Amniotic epithelial cell (primary cell): ENCODE results near the gene DEPP1.

Experiments
- DNase-seq: peaks from one replicate; pipeline ENCODE4 v3.0.0-alpha.2; 2010; ENCODE audit warnings: low read depth

Gene DEPP1

DNA sequence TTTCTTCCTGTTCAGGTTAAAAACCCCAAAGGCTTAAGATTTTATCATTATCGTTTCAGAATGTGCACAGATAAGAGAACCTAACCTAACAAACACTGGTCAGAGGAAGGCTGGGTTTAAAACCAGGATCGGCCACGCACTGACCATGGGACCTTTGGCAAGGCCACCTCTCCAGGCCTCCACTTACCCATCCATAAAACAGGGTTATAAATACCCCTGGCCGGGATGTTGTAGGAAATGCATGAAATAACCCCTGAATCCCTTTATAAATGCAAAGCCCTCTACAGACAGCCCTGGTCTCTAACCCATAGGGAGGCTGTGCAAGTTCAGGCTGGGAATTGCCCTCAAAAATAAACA, 418 bp downstream of the DEPP1 start:
- DNase-seq, result peak; percentile 34

DNA sequence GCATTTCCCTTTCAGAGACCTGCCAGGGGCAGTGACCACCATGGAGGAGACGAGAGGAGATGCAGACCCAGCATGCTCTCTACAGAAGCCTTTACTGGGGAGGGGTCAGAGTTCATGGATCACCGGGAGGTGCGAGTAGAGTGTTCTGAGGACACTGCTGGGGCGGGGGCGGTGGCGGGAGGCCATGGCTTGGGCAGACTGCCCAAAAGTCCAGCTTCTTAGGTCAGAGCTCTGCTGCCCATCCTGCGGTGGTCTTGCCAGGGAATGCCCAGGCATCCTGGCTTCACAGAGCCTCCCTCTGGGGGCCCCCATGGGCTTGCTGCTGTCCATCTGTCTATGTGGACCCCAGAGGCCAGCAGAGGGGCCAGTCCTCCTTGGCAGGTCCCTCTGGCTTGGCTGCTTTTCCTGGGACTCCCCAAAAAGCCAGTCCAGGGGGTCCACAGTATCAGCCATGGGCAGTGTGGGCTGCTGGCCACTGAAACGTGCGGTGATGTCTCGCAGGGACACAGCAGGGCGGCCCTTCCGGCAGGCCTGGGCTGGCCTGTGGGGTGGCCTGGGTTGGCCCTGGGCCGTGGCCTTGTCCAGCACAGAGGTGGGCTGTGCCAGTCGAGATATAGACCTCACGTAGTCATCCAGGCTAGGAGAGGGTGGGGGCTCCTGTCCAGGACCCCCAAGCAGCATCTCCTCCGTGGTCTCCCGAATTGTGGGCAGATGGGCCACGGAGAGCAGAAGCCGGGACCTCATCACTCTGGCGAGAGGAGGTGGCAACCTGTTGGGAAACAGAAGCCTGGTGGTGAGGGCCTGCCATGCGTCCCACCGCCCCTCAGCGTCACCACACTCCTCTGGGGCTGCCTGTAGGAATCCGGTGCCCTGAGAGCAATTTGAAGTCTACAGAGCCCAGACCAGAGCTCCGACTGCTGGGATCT, 1.1 kb downstream of the DEPP1 start:
- no peak for DNase-seq

DNA sequence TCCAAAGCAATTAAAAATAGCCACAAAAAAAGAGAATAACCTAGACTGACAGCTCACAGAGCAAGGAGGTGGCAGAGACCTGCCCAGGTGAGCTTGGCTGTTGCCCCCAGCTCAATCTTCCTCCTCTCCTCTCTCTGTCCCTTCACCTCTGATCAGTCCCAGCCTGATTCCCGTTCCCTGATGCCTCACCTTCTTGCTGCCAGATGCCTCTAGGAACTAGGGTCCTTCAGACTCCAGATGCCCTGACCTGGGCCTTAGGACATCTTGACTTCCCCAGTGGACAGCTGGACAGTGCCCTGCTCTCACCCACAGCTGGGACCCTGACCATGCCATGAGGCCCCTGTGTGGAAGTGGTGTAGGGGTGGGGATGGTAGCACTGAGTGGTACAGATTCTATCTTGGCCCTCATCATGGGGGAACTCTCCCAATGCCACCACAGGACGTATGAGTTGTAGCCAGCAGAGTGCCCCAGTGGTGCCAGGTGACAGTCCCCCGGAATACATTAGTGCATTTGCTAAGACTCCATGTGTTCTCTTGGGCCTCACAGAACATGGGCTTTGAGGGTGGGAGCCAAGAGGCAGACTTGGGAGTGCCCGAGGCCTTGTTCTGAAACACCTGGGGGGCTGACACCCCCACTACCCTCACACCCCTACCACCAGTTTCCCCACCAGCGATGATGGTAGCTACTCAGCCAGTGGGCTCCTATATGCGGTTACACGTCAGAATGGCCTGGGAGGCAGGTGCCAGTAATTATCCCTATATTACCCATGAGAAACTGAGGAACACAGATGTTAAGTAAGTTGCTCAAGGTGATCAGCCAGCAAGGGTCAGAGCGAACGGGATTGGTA, 2.0 kb downstream of the DEPP1 start:
- DNase-seq, result no peak

DNA sequence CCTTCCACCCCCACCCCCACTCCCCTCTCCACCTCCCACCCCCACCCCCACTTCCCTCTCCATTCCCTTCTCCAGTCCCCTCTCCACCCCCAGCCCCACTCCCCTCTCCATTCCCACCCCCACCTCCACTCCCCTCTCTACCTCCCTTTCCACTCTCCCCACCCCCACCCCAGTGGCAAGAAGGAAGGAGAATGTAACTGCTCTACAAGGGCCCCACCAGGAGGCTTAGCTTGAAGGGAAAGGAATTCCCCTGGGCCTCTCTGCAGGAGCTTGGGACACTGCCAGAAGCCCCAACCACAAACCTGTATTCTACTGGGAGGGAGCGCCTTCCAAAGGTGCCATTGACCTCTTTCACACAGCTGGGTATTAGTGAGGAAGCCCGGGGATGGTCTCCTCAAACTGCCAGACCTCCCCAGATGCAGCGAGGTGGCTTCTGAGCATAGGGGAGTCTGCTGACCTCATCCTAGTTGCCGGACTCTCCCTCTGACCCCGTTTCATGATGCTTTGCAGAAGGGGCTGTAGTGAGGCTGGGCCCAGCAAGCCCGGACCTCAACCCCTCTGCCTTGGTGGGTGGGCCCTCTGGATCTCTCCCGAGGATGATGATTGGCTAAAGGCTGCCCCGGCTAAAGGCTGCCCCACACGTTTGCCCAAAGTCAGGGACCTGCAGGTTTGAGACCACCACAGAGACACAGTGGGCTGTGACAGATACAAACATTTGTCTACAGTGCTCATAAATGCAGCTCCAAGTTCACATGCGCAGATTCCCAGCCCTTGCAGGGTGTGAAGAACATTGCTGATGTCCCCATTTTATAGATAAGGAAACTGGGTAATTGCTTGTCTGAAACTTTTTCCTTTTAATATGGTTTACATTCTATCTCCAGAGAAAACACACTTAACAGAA, 2.9 kb downstream of the DEPP1 start:
- peak; percentile 87 for DNase-seq

DNA sequence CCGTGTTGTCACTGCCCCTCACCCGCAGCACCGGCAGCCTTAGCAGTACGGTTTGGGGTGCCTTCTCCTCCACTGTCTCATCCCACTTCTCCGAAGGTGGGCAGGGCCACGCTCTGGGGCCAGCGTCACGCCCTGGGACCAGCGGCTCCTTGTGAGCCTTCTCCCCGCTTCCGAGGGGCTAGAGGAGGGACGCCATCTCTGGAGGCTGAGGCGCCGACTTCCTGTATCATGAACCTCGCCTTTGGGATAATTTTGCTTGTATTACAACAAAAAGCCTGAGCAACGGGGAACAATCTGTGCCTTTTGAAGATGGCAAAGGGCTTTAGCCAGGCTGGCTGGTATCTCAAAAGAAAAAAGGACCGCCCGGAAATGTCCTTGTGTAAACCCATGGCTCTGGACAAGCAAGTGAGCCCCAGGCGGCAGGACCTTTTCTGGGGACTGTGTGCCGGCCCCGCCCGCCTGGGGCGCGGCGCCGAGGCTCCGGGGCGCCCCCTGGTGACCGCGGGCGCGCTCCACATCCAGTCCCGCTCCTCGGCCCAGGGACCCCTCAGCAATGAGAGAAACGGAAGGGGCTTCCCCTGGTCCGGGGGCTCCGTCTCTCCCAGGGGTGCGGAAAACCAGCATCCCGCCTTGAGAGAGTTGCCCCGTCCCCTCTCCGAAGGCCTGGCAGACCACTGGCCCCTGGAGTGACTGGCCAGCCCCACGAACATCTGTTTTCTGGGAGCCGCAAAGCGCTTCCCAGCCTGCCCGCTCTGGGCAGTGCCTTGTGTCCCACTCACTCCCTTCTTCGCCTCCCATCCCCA, 3.8 kb downstream of the DEPP1 start:
- no peak for DNase-seq

DNA sequence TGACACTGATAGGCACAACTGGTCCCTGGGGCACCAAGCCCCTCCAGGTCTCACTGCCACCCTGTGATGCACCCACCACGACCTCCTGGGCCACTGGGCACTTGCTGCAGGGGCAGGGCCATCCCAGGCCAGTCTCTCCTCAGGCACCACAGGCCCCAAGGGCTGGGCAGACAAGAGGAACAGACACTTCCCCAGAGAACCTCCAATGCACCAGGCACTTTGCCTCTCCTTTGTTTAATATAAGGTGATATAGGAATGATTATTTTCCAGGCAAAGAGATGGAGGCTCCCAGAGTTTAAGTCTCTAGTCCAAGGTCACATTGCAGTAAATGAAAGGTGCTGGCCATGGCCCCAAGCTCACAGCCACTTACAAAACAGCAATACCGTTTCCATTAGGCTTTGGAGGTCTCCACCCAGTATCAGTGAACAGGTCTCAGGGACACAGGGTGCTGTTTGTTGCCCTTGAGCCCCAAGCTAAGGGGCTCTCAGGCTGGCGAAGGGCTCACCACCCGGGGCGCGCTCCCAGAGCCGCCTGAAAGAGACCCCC, 4.5 kb downstream of the DEPP1 start:
- DNase-seq, result no peak

DNA sequence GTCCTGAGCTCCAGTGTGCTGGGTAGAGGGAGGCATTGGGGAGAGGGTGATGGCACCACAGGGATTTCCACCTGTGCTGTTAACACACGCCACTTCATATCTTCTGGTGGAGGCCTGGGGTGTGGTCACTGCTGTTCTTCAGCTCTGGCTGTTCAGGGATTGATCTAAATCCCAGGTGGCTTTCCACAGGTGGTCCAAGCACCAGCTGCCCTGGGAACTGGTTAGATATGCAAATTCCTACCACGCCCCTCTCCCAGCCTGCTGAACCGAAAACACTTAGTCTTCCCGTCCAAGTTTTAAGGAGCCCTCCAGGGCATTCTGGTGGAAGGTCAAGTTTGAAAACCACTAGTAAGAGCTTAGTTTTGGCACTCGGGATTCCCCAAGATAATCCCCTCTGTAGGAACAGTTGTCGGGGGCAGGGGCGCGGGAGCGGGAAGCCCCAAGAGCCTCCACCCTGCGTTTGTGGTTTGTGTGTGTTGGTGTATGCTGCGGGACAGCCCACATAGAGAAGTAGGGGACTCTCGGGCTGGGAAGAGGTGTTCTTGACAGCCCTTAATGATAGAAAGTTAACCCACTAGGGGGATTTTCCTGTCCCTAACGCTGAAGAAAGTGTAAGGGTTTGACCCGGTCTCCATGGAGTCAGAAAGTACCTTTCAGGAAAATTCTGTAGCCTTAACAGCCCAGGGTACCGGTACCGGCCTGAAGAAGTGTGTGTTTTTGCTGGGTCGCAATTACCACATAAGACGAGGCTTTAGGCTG, 5.1 kb downstream of the DEPP1 start:
- DNase-seq, result no peak

DNA sequence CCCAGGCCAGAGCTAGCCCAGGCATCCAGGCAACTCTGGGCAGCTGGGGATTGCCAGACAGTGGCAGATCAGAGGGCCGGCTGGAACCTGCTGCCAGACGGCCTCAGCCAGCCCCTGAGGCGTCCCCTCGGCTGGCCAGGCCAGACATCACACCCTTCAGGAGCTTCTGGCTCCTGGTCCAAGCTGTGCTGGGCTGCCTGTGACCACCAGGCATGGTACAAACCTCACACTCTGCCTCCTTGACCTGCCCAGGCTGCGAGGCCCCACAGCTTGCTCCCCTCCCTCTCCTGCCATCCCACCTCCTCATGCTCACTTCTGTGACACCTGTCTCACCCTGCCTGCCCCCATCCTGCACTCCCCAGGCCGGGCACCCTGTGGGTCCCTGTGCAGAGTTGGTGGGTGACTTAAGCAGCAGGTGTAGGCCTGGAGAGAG, 5.7 kb downstream of the DEPP1 start:
- DNase-seq, result no peak

DNA sequence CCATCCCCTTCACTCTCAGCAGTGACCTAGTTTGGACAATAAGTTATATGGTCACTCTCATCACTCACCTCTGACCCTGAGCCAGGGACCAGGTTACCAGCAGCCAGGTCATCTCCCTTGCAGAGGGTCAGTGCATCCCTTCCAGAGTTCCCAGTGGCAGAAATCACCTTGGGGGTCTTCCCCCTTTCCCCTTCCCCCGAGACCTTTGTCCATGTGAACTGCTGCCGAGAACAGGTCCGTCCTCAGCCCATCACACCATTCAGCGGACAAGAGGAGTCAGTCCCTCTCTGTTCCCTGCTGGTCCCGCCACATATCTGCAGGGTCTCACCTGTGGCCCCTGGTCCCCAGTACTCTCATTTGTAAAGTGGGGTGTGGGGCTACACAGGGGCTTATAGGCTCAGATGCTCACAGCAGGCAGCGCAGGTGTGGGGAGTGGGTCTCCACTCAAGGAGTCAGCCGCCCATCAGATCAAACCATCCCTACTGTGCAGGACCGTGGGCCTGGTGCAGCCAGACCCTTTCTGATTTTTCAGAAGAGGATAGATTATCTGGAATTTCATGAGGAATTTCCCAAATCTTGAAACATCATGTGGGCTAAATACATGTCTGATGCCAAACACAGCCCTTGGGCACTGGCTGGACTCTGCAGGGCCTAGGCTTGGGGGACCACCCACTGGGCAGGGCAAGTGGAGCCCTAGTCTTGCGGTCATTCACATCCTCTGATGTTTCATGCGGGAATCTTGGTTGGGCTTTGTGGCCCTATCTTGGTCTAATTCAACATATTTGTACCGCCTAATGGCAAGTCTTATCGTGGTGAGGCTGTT, 6.5 kb downstream of the DEPP1 start:
- DNase-seq, result no peak

DNA sequence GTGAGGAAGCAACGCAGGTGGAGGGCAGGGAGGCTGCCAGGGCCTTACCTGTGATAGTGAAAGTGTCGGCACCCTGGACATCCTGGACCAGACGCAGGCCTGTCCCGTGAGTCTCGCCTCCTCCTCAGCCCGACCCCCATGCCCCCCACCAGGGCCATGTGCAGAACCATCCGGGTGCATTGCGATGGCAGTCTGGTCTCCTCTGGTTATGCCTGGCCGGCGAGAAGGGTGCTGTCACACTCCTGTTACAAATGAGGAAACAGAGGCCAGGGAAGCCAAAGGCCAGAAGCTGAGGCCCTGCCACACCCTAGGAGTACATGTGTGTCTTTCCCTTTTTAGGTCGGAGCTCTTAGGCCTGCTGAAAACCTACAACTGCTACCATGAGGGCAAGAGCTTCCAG, 7.2 kb downstream of the DEPP1 start:
- no peak for DNase-seq

DNA sequence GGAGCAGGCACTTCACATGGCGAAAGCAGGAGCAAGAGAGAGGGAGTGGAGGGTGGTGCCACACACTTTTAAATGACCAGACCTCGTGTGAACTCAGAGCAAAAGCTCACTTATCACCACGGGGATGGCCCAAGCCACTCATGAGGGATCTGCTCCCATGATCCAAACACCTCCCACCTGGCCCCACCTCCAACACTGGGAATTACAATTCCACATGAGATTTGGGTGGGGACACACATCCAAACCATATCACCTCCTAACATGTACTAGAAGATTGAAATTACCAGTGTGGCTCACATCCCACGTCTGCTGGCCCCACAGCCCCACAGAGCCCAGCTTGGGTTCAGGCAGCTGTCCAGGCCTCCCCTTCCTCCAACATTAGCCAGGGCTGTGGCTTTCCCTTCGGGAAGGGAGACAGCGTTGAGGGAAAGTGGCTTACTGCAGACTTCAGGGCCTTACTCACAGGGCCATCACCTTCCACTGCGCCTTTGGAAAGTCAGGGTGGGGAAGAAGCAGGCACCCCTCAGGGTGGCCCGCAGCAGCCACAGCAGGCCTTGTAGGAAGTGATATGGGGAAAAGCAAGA, 7.7 kb downstream of the DEPP1 start:
- DNase-seq, result no peak

DNA sequence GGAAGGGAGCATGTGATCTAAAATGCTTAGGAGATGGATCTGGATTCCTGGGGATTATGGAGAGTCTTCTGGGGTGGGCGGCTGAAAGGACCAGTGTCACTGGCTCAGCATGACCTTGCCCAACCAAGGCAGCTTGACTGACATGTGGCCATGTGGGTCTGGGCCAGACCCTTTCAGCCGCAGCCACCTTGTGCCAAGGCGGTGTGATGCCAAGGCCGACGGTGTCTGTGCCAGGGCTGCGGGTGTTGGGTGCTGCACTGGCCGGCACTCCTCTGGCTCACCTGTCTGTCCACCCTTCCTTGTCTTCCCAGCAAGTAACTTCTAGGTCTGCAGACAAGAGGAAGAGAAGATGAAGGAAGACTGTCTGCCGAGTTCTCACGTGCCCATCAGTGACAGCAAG, 8.8 kb downstream of the DEPP1 start:
- no peak for DNase-seq

DNA sequence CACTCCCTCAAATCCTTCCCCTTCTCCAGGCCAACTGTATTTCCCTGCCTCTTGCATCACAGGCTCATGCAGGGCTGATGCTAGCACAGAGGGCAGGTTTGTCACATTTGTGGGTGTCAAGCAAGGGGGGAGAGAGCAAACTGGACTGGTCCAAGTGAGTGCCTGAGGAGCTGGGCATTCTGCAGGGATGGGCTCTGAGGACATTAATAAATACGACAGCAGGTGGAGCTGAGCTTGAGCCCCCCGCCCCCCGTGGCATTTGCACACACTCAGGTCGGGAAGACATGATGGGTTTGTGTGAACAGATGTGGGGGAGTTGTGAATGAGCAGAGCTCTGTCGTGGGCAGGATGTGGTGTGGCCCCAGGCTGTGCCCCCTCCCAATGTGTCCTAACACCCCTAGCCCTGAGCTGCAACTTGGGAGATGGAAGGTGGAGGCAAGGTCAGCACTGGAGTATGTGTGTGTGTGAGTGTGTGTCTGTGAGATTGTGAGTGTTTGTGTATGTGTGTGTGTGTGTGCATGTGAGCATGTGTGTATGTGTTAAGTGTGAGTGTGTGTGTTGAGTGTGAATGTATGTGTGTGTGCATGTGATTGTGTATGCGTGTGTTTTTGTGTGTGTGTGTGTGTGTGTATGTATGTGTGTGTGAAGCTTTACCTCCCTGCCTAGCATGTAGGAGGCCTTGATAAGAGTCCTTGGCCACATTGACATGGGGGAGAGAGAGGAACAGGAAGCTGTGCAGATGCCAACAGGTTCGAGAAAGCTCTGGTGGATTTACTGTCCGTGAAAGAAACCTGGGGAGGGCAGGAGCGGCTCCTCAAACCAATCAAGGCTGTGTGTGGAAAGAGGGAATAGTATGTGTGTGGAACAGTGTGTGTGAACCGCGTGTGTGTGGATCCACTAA, 9.9 kb downstream of the DEPP1 start:
- DNase-seq, result no peak

DNA sequence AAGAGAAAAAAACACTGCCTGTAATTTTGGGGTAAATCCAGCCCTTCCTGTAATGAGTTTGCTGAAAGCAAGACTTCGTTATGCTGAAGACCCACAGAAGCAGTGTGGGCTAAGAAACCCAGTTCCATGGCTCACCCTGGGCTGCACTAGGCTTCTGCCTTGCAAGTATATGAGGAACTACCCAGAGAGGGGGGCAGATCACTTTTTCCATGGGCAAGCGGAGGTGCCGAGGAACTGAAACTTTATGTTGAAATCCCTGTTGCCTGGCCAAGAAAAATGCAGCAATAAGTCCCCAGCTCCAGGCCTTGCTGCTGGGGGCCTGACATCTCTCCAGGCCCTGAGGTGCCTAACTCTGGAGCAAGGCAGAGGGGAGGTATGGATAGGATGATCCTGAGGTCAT, 10.5 kb downstream of the DEPP1 start:
- DNase-seq, result peak; percentile 65

DNA sequence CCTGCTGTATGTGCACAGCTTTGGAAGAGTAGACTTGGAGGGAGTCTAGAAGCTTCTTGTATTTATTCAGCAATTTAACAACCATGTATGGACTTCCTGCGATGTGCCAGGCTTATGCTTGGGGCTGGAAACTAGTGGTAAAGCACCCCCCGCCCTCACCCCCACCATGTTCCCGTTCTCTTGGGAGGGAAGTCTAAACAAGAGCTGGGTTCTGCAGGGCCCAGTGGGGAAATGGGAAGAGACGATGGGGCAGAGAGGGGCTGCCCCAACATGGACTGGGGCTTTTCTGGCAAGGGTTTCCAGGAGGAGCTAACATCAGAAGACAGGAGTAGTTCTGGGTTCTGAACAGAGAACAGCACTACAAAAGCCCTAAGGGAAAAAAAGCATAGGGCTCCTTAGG, 11.0 kb downstream of the DEPP1 start:
- DNase-seq, result no peak

DNA sequence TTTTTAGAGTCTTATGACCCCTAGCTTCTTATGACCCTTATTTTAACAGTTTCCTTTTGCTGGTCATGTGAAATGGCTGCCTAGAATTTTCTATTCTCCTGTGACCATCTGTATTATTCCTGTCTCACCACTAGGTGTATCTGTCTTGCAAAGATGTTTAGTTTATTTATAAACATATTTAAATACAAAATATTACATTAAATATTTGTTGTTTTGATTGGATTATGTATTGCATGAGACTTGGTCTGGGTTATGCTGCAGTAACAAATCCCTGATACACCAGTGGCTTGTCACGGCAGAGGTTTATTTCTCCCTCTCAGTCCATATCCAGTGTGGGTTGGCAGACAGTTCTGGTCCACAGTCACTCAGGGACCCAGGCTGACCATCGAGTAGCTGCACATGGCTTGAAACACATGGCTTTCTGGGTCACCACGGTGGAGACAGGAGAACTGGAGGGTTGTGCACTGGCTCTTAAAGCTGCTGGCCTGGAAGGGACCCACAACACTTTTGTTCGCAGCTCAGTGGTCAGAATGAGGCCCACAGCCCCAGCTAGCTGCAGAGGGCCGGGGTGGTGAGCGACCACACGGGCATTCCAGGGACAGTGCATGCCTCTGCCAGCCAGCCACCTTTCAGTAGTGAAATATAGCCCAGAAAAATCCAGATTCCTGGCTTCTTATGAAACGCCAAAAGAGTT, 11.6 kb downstream of the DEPP1 start:
- no peak for DNase-seq

DNA sequence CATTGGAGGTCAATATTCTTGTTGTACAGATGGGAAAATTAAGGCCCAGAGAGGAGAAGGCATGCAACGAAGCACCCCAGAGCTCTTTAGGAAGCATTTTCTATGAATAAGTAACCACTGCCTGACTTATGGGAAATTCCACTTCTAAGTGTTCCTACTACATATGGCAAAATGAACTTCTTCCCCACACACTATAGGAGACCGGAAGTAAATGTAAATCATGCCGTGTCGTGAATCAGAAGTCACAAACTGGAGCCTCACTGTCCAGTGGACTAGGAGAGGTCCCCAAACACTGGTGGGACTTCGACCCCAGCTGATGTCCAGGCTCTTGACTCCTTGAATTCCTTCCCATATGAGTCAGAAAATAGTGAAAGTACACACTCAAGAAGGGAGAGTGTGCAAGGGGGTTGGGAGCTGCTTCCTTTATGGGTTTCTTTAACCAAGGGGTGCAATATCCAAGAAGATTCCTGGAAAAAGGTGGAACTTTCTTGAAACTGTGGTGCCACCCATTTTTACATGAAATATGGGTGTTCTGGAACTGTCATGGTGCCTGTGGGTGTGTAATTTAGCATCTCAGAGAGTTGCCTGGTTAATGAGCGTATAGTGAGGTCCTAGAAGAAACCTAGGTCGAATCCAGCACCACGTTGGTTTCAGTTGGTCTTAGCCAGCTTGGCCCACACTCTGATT, 12.3 kb downstream of the DEPP1 start:
- DNase-seq, result no peak
